OCI-LY1 (cell line): ENCODE measurements around the gene CHRNB1.
A peak's percentile ranks its signal among the peaks of the same experiment; 100 is the strongest.

Source experiments
- H2AFZ ChIP-seq: fragments of 200-600 bp; sonication (generic), shearing (Covaris generic); 2 replicates; pipeline ENCODE4 v1.6.0; 2014; ENCODE audit warnings: antibody characterized with exemption, mild to moderate bottlenecking, low read length
- H3F3A ChIP-seq: fragments of 200-600 bp; sonication (generic), shearing (Covaris generic); 2 replicates; pipeline ENCODE4 v1.6.0; 2014; ENCODE audit warnings: mild to moderate bottlenecking, antibody characterized with exemption, low read length, moderate library complexity; ENCODE audit not compliant: insufficient read depth
- H3K27ac ChIP-seq: fragments of 200-600 bp; sonication (generic); 2 replicates; pipeline ENCODE4 v1.5.1; 2014; ENCODE audit warnings: low read length, mixed run types, mild to moderate bottlenecking, low read depth; ENCODE audit not compliant: poor library complexity, severe bottlenecking
- H3K27me3 ChIP-seq: fragments of 200-600 bp; sonication (generic); 2 replicates; pipeline ENCODE4 v1.6.0; 2014; ENCODE audit warnings: antibody characterized with exemption, mild to moderate bottlenecking, low read length, moderate library complexity; ENCODE audit not compliant: insufficient read depth
- H3K36me3 ChIP-seq: fragments of 200-600 bp; sonication (generic); 2 replicates; pipeline ENCODE4 v1.6.1; 2014; ENCODE audit warnings: mild to moderate bottlenecking, antibody characterized with exemption, low read length, moderate library complexity, mixed read lengths; ENCODE audit not compliant: insufficient read depth
- H3K4me1 ChIP-seq: fragments of 200-600 bp; sonication (generic); 2 replicates; pipeline ENCODE4 v1.5.1; 2014; ENCODE audit warnings: mild to moderate bottlenecking, low read length, moderate library complexity; ENCODE audit not compliant: insufficient read depth, severe bottlenecking
- H3K4me2 ChIP-seq: fragments of 200-600 bp; sonication (generic), shearing (Covaris generic); 2 replicates; pipeline ENCODE4 v1.6.1; 2014; ENCODE audit warnings: low read length
- H3K4me3 ChIP-seq: fragments of 200-600 bp; sonication (generic); 2 replicates; pipeline ENCODE4 v1.5.1; 2014; ENCODE audit warnings: low read length, low read depth, mild to moderate bottlenecking, mixed read lengths; ENCODE audit not compliant: poor library complexity, severe bottlenecking
- H3K79me2 ChIP-seq: fragments of 200-600 bp; shearing (Covaris generic); 2 replicates; pipeline ENCODE4 v1.6.1; 2016; ENCODE audit warnings: mixed run types, low read length, mixed read lengths; ENCODE audit not compliant: insufficient read depth
- H3K9ac ChIP-seq: fragments of 200-600 bp; sonication (generic), shearing (Covaris generic); 2 replicates; pipeline ENCODE4 v1.6.1; 2014; ENCODE audit warnings: mild to moderate bottlenecking, low read length, mixed read lengths
- H3K9me2 ChIP-seq: fragments of 200-600 bp; sonication (generic), shearing (Covaris generic); 2 replicates; pipeline ENCODE4 v1.6.1; 2014; ENCODE audit warnings: low read depth, mild to moderate bottlenecking, low read length, mixed read lengths
- H3K9me3 ChIP-seq: fragments of 200-600 bp; shearing (Covaris generic); 2 replicates; pipeline ENCODE4 v1.6.1; 2014; ENCODE audit warnings: low read length, mixed read lengths
- H4K20me1 ChIP-seq: fragments of 200-600 bp; sonication (generic), shearing (Covaris generic); 2 replicates; pipeline ENCODE4 v1.6.0; 2016; ENCODE audit warnings: mild to moderate bottlenecking, low read length; ENCODE audit not compliant: insufficient read depth
- EZH2 ChIP-seq: fragments of 200-600 bp; sonication (generic), shearing (Covaris generic); IDR thresholded peaks from 2 replicates; pipeline ENCODE4 v1.8.0; 2017; ENCODE audit warnings: borderline replicate concordance, mixed run types, mild to moderate bottlenecking, antibody characterized with exemption, low read length, moderate library complexity, mixed read lengths
- TF ChIP-seq, protein P1 (sequence below): fragments of 200-600 bp; sonication (generic), shearing (Covaris generic); IDR thresholded peaks from 2 replicates; pipeline ENCODE4 v1.5.1; 2017; ENCODE audit warnings: mild to moderate bottlenecking, antibody characterized with exemption, low read length, moderate library complexity, mixed read lengths

CHRNB1 gene

GRCh38 chr17:7415784-7416183 lies 29.1 kb upstream of the CHRNB1 start:
- H3K36me3 ChIP-seq: no peaks in the 10 kb centered on the region
- no peaks in the 10 kb centered on the region for H3K4me1 ChIP-seq
- TF ChIP-seq, protein P1, sequence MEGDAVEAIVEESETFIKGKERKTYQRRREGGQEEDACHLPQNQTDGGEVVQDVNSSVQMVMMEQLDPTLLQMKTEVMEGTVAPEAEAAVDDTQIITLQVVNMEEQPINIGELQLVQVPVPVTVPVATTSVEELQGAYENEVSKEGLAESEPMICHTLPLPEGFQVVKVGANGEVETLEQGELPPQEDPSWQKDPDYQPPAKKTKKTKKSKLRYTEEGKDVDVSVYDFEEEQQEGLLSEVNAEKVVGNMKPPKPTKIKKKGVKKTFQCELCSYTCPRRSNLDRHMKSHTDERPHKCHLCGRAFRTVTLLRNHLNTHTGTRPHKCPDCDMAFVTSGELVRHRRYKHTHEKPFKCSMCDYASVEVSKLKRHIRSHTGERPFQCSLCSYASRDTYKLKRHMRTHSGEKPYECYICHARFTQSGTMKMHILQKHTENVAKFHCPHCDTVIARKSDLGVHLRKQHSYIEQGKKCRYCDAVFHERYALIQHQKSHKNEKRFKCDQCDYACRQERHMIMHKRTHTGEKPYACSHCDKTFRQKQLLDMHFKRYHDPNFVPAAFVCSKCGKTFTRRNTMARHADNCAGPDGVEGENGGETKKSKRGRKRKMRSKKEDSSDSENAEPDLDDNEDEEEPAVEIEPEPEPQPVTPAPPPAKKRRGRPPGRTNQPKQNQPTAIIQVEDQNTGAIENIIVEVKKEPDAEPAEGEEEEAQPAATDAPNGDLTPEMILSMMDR: no peak
- TF ChIP-seq EZH2: no peak
- H4K20me1 ChIP-seq: no peaks in the 10 kb centered on the region
- no peaks in the 10 kb centered on the region for H3K9me3 ChIP-seq
- H3K4me2 ChIP-seq: no peak overlapping the region
- no peaks in the 10 kb centered on the region for H3K9me2 ChIP-seq
- H3K9ac ChIP-seq: no peak overlapping the region
- H3K27ac ChIP-seq: no peak overlapping the region
- H3K79me2 ChIP-seq: no peaks in the 10 kb centered on the region
- no peaks in the 10 kb centered on the region for H3F3A ChIP-seq
- H2AFZ ChIP-seq: no peak overlapping the region
- H3K27me3 ChIP-seq: peaks cover 26% of the 10 kb centered on the region; the same call in 1 of the 2 replicates
- no peak overlapping the region for H3K4me3 ChIP-seq

GRCh38 chr17:7416323-7416722 lies 28.5 kb upstream of the CHRNB1 start:
- no peaks in the 10 kb centered on the region for H3K9me2 ChIP-seq
- no peak overlapping the region for H2AFZ ChIP-seq
- H3K4me2 ChIP-seq: no peak overlapping the region
- H3K36me3 ChIP-seq: no peaks in the 10 kb centered on the region
- H4K20me1 ChIP-seq: no peaks in the 10 kb centered on the region
- H3K4me3 ChIP-seq: no peak overlapping the region
- H3K4me1 ChIP-seq: no peaks in the 10 kb centered on the region
- no peak overlapping the region for H3K9ac ChIP-seq
- H3F3A ChIP-seq: no peaks in the 10 kb centered on the region
- TF ChIP-seq EZH2: no peak
- TF ChIP-seq, protein P1: peak; percentile 17; the same call in 1 of the 2 replicates
- H3K9me3 ChIP-seq: no peaks in the 10 kb centered on the region
- H3K27ac ChIP-seq: no peak overlapping the region
- no peaks in the 10 kb centered on the region for H3K79me2 ChIP-seq
- H3K27me3 ChIP-seq: peaks cover 26% of the 10 kb centered on the region; the same call in 1 of the 2 replicates

GRCh38 chr17:7417056-7417655 lies 27.7 kb upstream of the CHRNB1 start:
- no peak overlapping the region for H3K4me3 ChIP-seq
- no peaks in the 10 kb centered on the region for H4K20me1 ChIP-seq
- H3F3A ChIP-seq: no peaks in the 10 kb centered on the region
- H3K9me2 ChIP-seq: no peaks in the 10 kb centered on the region
- no peak overlapping the region for H2AFZ ChIP-seq
- peaks cover 26% of the 10 kb centered on the region; the same call in 1 of the 2 replicates for H3K27me3 ChIP-seq
- no peaks in the 10 kb centered on the region for H3K4me1 ChIP-seq
- no peaks in the 10 kb centered on the region for H3K79me2 ChIP-seq
- TF ChIP-seq, protein P1: no peak
- TF ChIP-seq EZH2: no peak
- H3K36me3 ChIP-seq: no peaks in the 10 kb centered on the region
- no peak overlapping the region for H3K27ac ChIP-seq
- H3K9me3 ChIP-seq: no peaks in the 10 kb centered on the region
- H3K9ac ChIP-seq: no peak overlapping the region
- no peak overlapping the region for H3K4me2 ChIP-seq
